Neural cell (in vitro differentiated cells): ENCODE data around the gene KIF16B. TPM values are rescaled to one million over a fixed set of nuclear protein-coding genes. Genes with fewer than 3 reads are reported as not detected.

Experiments
- H2AFZ ChIP-seq: fragments of 200-600, 300-800 bp; sonication (generic), shearing (Covaris generic); 2 replicates; pipeline ENCODE4 v1.6.0; 2014; ENCODE audit warnings: low read depth, mild to moderate bottlenecking, antibody characterized with exemption, low read length, moderate library complexity
- H3F3A ChIP-seq: fragments of 200-600 bp; shearing (Covaris generic); 2 replicates; pipeline ENCODE4 v1.6.1; 2016; ENCODE audit warnings: mild to moderate bottlenecking, moderate library complexity, mixed read lengths, antibody characterized with exemption, low read length; ENCODE audit not compliant: insufficient read depth, poor library complexity, severe bottlenecking
- H3K27ac ChIP-seq: fragments of 200-600, 300-800 bp; sonication (generic), shearing (Covaris generic); 2 replicates; pipeline ENCODE4 v1.5.1; 2014; ENCODE audit warnings: mild to moderate bottlenecking, low read length, moderate library complexity
- H3K27me3 ChIP-seq: fragments of 300-800, 200-600 bp; sonication (generic), shearing (Covaris generic); 2 replicates; pipeline ENCODE4 v1.6.0; 2014; ENCODE audit warnings: mild to moderate bottlenecking, low read depth, low read length, moderate library complexity; ENCODE audit not compliant: insufficient read depth
- H3K36me3 ChIP-seq: fragments of 300-800, 200-600 bp; sonication (generic), shearing (Covaris generic); 2 replicates; pipeline ENCODE4 v1.5.1; 2014; ENCODE audit warnings: mild to moderate bottlenecking, antibody characterized with exemption, low read length, moderate library complexity; ENCODE audit not compliant: insufficient read depth
- H3K4me2 ChIP-seq: fragments of 300-800, 200-600 bp; sonication (generic), shearing (Covaris generic); 2 replicates; pipeline ENCODE4 v1.6.0; 2014; ENCODE audit warnings: mild to moderate bottlenecking, low read length
- H3K4me3 ChIP-seq: fragments of 300-800, 200-600 bp; sonication (generic), shearing (Covaris generic); 2 replicates; pipeline ENCODE4 v1.5.1; 2014; ENCODE audit warnings: mild to moderate bottlenecking, low read length, moderate library complexity
- H3K79me2 ChIP-seq: fragments of 200-600 bp; shearing (Covaris generic); replicated peaks from 2 replicates; pipeline ENCODE4 v1.6.0; 2014; ENCODE audit warnings: mild to moderate bottlenecking, low read length, moderate library complexity; ENCODE audit not compliant: insufficient read depth
- H3K9ac ChIP-seq: fragments of 300-800, 200-600 bp; sonication (generic), shearing (Covaris generic); 2 replicates; pipeline ENCODE4 v1.6.1; 2016; ENCODE audit warnings: mild to moderate bottlenecking, low read length, mixed read lengths
- H3K9me2 ChIP-seq: fragments of 200-600 bp; shearing (Covaris generic); 2 replicates; pipeline ENCODE4 v1.6.1; 2016; ENCODE audit warnings: mild to moderate bottlenecking, low read length, mixed read lengths; ENCODE audit not compliant: insufficient read depth
- H3K9me3 ChIP-seq: fragments of 200-600, 300-800 bp; sonication (generic), shearing (Covaris generic); 2 replicates; pipeline ENCODE4 v1.6.1; 2016; ENCODE audit warnings: mild to moderate bottlenecking, mixed run types, low read length, moderate library complexity, mixed read lengths
- H4K20me1 ChIP-seq: fragments of 200-600 bp; shearing (Covaris generic); 2 replicates; pipeline ENCODE4 v1.6.1; 2016; ENCODE audit warnings: mild to moderate bottlenecking, mixed run types; ENCODE audit not compliant: insufficient read depth
- CTCF ChIP-seq: fragments of 450-650 bp; IDR thresholded peaks from 2 replicates; pipeline ENCODE4 v1.5.1; 2014; ENCODE audit warnings: antibody characterized with exemption, mild to moderate bottlenecking, moderate library complexity; ENCODE audit not compliant: poor library complexity, severe bottlenecking
- EP300 ChIP-seq: fragments of 450-650 bp; conservative IDR thresholded peaks from 2 replicates; pipeline ENCODE4 v1.6.1; 2014; ENCODE audit warnings: antibody characterized with exemption, mild to moderate bottlenecking, moderate library complexity; ENCODE audit not compliant: poor library complexity, severe bottlenecking
- EZH2 ChIP-seq: fragments of 200-600, 300-800 bp; shearing (Covaris generic), sonication (generic); IDR thresholded peaks from 2 replicates; pipeline ENCODE4 v1.6.1; 2014; ENCODE audit warnings: antibody characterized with exemption, low read length, borderline replicate concordance, mild to moderate bottlenecking; ENCODE audit not compliant: insufficient read depth, poor library complexity, severe bottlenecking
- MXI1 ChIP-seq: fragments of 450-650 bp; conservative IDR thresholded peaks from 2 replicates; pipeline ENCODE4 v1.6.1; 2014; ENCODE audit warnings: antibody characterized with exemption, mild to moderate bottlenecking; ENCODE audit not compliant: poor library complexity, severe bottlenecking
- POLR2AphosphoS5 ChIP-seq: IDR thresholded peaks from 2 replicates; pipeline ENCODE4 v1.6.1; 2012
- RAD21 ChIP-seq: fragments of 450-650 bp; conservative IDR thresholded peaks from 2 replicates; pipeline ENCODE4 v1.6.1; 2014; ENCODE audit warnings: antibody characterized with exemption, mild to moderate bottlenecking, moderate library complexity
- REST ChIP-seq: IDR thresholded peaks from 2 replicates; pipeline ENCODE4 v1.6.1; 2012; ENCODE audit warnings: borderline replicate concordance
- SMC3 ChIP-seq: fragments of 450-650 bp; conservative IDR thresholded peaks from 2 replicates; pipeline ENCODE4 v1.6.1; 2014; ENCODE audit warnings: antibody characterized with exemption, mild to moderate bottlenecking, moderate library complexity; ENCODE audit not compliant: poor library complexity
- TAF1 ChIP-seq: IDR thresholded peaks from 2 replicates; pipeline ENCODE4 v1.6.1; 2012; ENCODE audit warnings: low read depth
- polyA plus RNA-seq: library from polyadenylated mRNA; depleted of rRNA; stranded (reverse); fragments of >200 nt; gene quantifications from 2 replicates; pipeline ENCODE4 v1.2.3, GENCODE V29; 2014

The KIF16B gene
- polyA plus RNA-seq, 1 donor from 2014 or later, result 3.8 TPM

GRCh38 chr20:16243470-16243869, 329.8 kb downstream of the KIF16B start:
- Histone ChIP-seq H3K4me2 (no peak overlapping the region), H3K36me3 (no peaks in the 10 kb centered on the region), H3K79me2 (no peaks in the 10 kb centered on the region), H2AFZ (no peak overlapping the region), H3K9me3 (no peaks in the 10 kb centered on the region), H3F3A (no peaks in the 10 kb centered on the region), H4K20me1 (no peaks in the 10 kb centered on the region), H3K27ac (no peak overlapping the region), H3K27me3 (no peaks in the 10 kb centered on the region), H3K9ac (no peak overlapping the region), H3K4me3 (no peak overlapping the region), H3K9me2 (no peaks in the 10 kb centered on the region)
- no peak for TF ChIP-seq MXI1
- no peak for TF ChIP-seq EZH2
- TF ChIP-seq POLR2AphosphoS5, result no peak
- TF ChIP-seq EP300, result no peak
- peak; percentile 61 for TF ChIP-seq RAD21
- no peak for TF ChIP-seq TAF1
- peak; percentile 43 for TF ChIP-seq SMC3
- peak; percentile 47 for TF ChIP-seq CTCF
- no peak for TF ChIP-seq REST

- no peaks in the 10 kb centered on the region for H3K36me3 ChIP-seq
- H3K4me2 ChIP-seq, result no peak overlapping the region
- no peak overlapping the region for H3K9ac ChIP-seq
- no peaks in the 10 kb centered on the region for H4K20me1 ChIP-seq
- TF ChIP-seq POLR2AphosphoS5 (no peak), EP300 (no peak), CTCF (no peak), MXI1 (no peak), TAF1 (no peak), REST (no peak), RAD21 (no peak), EZH2 (no peak), SMC3 (no peak)
- H3K4me3 ChIP-seq, result no peak overlapping the region
- H3K9me3 ChIP-seq, result no peaks in the 10 kb centered on the region
- no peaks in the 10 kb centered on the region for H3K79me2 ChIP-seq
- H2AFZ ChIP-seq, result no peak overlapping the region
- H3K27ac ChIP-seq, result no peak overlapping the region
- H3K9me2 ChIP-seq, result no peaks in the 10 kb centered on the region
- H3K27me3 ChIP-seq, result no peaks in the 10 kb centered on the region
- H3F3A ChIP-seq, result no peaks in the 10 kb centered on the region
Measured at GRCh38 chr20:16241911-16242310, 331.3 kb downstream of the KIF16B start.
